ENCODE data around the gene ZBTB46. TPM values are rescaled to one million over a fixed set of nuclear protein-coding genes. Genes with fewer than 3 reads are reported as not detected.

ZBTB46 gene
- total RNA-seq, 1 experiment from 2014 or later, result 27.1 TPM

- Mint-ChIP-seq H3K4me3 (no peak overlapping the region), H3K4me1 (peaks cover under 1 to 7% of the 10 kb centered on the region in 2 experiments; a peak in 3 of 4 replicates), H3K9me3 (no peaks in the 10 kb centered on the region), H3K27ac (no peak overlapping the region), H3K27me3 (ENCODE audit: low read depth) (peaks cover 3% of the 10 kb centered on the region; the same call in 1 of the 2 replicates), H3K36me3 (ENCODE audit: insufficient read depth in 1 of 3, low read depth in 3 of 3) (peaks cover 12 to 24% (median 20%) of the 10 kb centered on the region in 3 experiments; a peak in 6 of 7 replicates)
- no peaks in the 10 kb centered on the region for H3K9me3 ChIP-seq (ENCODE audit: control insufficient read depth, low read depth, low read length)
- no peak overlapping the region for H2AK5ac ChIP-seq (ENCODE audit: insufficient read length, low read length)
- no peak overlapping the region; the same call in 1 of the 2 replicates for H3K14ac ChIP-seq (ENCODE audit: insufficient read depth, low read length)
- H3K23me2 ChIP-seq (ENCODE audit: insufficient read length, low read depth, low read length, poor library complexity, severe bottlenecking), result peaks cover 4% of the 10 kb centered on the region
- no peak overlapping the region for H4K8ac ChIP-seq (replicated peaks; ENCODE audit: insufficient read length, low read depth, low read length)
- no peak overlapping the region for H2BK20ac ChIP-seq (ENCODE audit: low read depth, low read length, poor library complexity, severe bottlenecking)
- DNase-seq, result no peak
- H3K9ac ChIP-seq (ENCODE audit: extremely low read depth, insufficient read length, low read length), result no peak overlapping the region
- H3K79me2 ChIP-seq (ENCODE audit: insufficient read depth, low read length), result no peaks in the 10 kb centered on the region
- H4K20me1 ChIP-seq (ENCODE audit: control insufficient read depth, insufficient read depth, insufficient read length), result no peaks in the 10 kb centered on the region
- H2BK15ac ChIP-seq (ENCODE audit: low read depth, low read length), result no peak overlapping the region
- no peak overlapping the region for H4K5ac ChIP-seq (ENCODE audit: insufficient read length, low read depth, low read length)
- H3K23ac ChIP-seq (ENCODE audit: insufficient read length, low read depth, low read length), result no peak overlapping the region
- no peak overlapping the region for H3K18ac ChIP-seq (ENCODE audit: insufficient read length, low read depth, low read length)
- H4K91ac ChIP-seq (ENCODE audit: insufficient read length, low read depth, low read length), result no peak overlapping the region
- no peak overlapping the region for H2BK12ac ChIP-seq (ENCODE audit: insufficient read length, low read depth, low read length)
- H3K4ac ChIP-seq (ENCODE audit: low read depth, low read length), result no peak overlapping the region
- TF ChIP-seq, protein P1, sequence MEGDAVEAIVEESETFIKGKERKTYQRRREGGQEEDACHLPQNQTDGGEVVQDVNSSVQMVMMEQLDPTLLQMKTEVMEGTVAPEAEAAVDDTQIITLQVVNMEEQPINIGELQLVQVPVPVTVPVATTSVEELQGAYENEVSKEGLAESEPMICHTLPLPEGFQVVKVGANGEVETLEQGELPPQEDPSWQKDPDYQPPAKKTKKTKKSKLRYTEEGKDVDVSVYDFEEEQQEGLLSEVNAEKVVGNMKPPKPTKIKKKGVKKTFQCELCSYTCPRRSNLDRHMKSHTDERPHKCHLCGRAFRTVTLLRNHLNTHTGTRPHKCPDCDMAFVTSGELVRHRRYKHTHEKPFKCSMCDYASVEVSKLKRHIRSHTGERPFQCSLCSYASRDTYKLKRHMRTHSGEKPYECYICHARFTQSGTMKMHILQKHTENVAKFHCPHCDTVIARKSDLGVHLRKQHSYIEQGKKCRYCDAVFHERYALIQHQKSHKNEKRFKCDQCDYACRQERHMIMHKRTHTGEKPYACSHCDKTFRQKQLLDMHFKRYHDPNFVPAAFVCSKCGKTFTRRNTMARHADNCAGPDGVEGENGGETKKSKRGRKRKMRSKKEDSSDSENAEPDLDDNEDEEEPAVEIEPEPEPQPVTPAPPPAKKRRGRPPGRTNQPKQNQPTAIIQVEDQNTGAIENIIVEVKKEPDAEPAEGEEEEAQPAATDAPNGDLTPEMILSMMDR (conservative IDR thresholded peaks at IDR 0.05), result no peak
- no peak overlapping the region for H2AFZ ChIP-seq (ENCODE audit: low read length)
- H2BK5ac ChIP-seq (ENCODE audit: insufficient read length, low read length), result no peak overlapping the region
- no CpG with 5 or more reads among the region's 14 CpGs for WGBS (ENCODE audit: extremely low coverage, insufficient read length, low lambda C conversion rate)
- H3K4me1 ChIP-seq (ENCODE audit: insufficient read depth, low read length), result no peaks in the 10 kb centered on the region
- H3K56ac ChIP-seq (ENCODE audit: insufficient read length, low read depth, low read length), result no peak overlapping the region
- no peak overlapping the region for H3K27ac ChIP-seq (ENCODE audit: insufficient read length, low read depth, low read length)
- H3K27me3 ChIP-seq (ENCODE audit: insufficient read depth, low read length), result no peaks in the 10 kb centered on the region
- no peak overlapping the region for H3T11ph ChIP-seq (ENCODE audit: low read length)
- H3K79me1 ChIP-seq (ENCODE audit: insufficient read depth, low read depth, low read length, poor library complexity, severe bottlenecking), result no peaks in the 10 kb centered on the region
- H3K4me2 ChIP-seq (ENCODE audit: insufficient read depth, insufficient read length, low read length), result no peak overlapping the region
- no peak overlapping the region for H2BK120ac ChIP-seq (ENCODE audit: low read depth, low read length, poor library complexity, severe bottlenecking)
These were observed 129.6 kb downstream of the ZBTB46 start for GRCh38 chr20:63701329-63702035.
